GM12874 (cell line): ENCODE data around the gene CUEDC1.

Experiments
- TF ChIP-seq, protein P1 (sequence below): IDR thresholded peaks from 2 replicates; pipeline ENCODE4 v1.5.1; 2011; ENCODE audit warnings: low read depth, mild to moderate bottlenecking, control low read depth, low read length, moderate library complexity; ENCODE audit not compliant: insufficient read depth

Gene CUEDC1

GRCh38 chr17:57818066-57818465 lies 137.1 kb downstream of the CUEDC1 start:
- TF ChIP-seq, protein P1, sequence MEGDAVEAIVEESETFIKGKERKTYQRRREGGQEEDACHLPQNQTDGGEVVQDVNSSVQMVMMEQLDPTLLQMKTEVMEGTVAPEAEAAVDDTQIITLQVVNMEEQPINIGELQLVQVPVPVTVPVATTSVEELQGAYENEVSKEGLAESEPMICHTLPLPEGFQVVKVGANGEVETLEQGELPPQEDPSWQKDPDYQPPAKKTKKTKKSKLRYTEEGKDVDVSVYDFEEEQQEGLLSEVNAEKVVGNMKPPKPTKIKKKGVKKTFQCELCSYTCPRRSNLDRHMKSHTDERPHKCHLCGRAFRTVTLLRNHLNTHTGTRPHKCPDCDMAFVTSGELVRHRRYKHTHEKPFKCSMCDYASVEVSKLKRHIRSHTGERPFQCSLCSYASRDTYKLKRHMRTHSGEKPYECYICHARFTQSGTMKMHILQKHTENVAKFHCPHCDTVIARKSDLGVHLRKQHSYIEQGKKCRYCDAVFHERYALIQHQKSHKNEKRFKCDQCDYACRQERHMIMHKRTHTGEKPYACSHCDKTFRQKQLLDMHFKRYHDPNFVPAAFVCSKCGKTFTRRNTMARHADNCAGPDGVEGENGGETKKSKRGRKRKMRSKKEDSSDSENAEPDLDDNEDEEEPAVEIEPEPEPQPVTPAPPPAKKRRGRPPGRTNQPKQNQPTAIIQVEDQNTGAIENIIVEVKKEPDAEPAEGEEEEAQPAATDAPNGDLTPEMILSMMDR, result no peak

GRCh38 chr17:57817299-57817698 lies 137.9 kb downstream of the CUEDC1 start:
- TF ChIP-seq, protein P1, result no peak

DNA sequence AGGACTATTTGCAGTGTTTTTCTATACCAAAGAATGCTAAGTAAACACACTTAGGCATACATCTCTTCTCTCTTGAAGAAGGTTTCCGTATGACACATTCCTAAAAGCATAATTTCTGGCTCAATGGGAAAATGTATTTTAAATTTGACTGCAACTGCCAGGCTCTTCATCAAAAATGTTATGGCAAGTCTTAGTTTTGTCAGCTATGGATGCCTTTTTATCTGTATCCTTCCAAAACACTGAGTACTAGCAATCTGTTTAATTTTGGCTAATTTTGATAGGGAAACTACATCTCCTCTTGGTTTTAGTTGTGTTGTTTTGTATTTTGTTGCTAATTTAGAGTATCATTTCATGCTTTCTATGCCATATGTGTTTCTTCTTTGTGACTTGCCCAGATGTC lies 140.8 kb downstream of the CUEDC1 start:
- TF ChIP-seq, protein P1, result no peak

GRCh38 chr17:57811638-57812280 lies 143.5 kb downstream of the CUEDC1 start:
- TF ChIP-seq, protein P1, result no peak
